ENCODE results near the gene RPL38.

The RPL38 gene

DNA sequence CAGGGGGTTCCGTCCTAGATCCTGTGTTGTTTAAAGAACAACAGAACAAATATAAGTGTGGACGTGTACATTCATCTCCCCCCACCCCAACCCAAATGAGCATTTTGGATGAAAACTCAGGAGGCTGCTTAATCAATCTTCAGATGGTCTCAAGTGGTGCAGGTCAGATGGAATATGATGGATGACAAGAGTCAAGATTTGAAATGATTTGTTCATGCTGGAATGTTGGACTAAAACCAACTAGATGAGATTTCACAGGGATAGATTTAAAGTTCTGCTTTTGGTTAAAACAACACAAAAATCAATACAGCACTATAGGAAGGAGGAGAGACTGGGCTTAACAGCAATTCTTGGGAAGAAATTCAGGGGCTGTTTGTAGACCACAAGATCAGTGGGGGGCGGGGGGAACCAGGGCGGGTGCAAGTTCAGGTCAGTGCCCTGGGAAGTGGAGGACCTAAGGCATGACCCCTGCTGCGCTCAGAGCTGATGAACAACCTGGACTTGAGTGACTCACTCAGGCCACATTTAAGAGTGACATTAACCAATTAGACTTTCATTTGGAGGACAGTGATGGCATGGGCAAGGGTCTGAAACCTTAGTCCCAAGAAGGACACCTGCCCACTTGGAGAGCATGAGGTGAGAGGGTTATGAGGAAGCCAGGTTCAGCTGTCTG, 25.0 kb downstream of the RPL38 start:
- no peak for DNase-seq

DNA sequence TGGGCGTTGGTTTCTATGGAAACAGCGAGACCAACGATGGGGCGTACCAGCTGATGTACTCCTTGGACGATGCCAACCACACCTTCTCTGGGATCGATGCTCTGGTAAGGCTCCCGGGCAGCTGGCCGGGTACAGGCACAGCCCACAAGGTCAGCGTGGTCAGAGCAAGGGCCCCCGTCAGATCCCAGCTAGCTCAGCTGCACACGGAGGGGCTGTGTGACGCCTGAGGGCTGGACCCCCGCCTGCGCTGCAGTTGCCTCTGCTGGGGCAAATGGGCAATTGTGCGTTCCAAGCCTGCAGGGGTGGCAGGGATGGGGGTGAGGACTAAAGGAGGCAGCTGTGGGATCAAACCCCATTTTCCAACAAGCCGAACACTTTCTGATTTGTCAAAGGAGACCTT, 27.4 kb downstream of the RPL38 start:
- DNase-seq, result no peak

DNA sequence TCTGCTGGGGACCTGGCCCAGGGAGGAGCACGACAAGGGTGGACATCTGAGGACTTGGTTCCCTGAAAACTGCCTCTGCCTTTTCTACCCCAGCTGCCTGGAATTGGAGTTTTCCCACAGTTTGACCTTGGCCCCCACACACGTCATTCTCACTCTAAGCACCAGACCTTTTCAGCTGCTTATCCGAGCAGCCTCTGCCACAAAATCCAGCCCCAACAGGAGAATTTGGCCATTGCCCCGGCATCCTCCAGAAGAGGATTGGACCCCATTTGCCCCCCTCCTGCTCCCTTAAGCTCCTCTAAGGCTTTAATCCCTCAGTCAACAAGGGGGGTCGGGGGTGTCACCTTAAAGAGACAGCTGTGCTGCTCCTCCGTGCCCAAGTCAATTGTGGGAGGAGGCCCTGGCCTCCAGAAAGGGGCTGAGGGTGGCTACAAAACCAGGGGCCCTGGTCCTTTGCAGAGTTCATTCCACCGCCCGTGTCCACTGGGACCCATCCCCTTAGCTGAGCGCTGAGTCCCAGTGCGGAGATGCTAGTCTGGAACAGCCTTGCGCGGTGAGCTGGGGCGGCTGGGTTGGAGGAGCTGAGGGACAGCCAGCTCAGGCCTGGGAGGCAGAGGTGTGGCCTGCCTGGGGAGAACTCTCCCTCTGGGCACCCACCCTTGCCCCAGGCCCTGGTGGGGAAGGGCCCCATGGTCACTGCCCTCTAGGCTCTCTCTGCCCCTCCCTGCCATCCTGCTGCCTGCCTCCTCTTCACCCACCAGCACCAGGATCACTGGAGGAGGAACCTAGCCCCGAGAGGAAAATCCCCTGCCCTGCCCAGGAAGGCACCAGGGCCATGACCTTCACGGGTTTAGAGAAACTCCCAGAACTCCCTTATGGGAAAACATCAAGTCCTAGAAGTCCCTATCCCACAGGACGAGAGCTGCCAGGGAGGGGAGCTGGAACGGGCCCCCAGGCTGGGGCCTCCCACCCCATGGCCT, 28.7 kb downstream of the RPL38 start:
- DNase-seq, result no peak

DNA sequence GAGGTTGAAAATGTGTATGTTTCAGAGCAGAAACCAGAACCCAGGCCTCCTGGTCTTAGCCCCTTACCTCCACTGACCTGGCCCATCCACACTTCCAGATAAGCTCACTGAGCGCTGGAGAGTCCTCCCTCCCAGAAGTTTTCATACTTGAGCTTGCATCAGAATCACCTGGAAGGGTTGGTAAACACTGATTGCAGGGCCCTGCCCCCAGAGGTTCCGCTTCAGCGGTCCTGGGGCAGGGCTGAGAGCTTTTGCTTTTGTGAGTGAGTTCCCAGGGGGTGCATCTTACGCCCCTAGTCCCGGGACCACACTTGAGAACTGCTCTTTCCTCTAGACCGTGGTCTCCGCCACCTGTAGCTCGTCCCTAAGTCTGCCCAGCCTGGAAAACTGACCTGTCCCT, 30.5 kb downstream of the RPL38 start:
- no peak for DNase-seq

DNA sequence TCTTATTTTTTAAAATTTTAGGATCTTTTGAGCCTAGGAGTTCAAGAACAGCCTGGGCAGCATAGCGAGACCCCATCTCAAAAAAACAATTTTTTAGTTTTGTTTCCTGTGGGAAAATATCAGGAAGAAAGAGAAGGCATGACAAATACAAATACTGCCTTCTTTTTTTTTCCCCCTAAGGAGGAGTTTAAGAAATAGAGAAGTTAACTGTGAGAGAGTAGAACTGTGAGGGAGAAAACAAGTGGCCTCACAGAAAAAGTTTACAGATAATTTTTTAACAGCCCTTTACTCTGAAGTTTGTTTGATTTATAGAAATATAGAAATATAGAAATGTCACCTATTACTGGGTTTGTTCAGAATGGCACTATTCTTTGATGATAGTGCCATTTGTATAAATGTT, 31.0 kb downstream of the RPL38 start:
- no peak for DNase-seq

DNA sequence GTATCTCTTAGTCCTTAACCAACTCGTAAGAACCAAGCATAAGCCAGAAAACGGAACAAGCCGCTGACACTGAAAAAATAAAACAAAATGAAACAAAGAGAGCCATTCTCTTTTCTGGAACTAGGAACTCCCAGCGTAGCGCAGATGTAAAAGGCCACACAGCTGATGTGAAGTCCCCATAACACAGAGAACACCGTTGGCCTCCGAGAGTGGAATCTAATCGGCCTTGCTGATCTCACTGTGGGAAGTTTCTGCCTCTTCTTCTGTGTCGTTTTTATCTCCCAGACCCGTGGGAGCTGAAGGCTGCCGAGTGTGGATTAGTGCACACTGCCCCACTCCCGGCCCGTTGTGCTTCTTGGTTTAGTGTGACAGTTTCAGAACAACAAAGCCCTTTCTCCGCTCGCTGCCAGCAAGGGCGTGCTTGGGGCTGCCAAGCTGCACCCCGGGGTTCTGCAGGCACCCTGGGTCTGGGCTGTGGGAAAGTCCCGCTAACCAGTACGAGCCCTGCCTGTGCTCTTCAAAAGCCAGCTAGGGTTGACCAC, 31.6 kb downstream of the RPL38 start:
- no peak for DNase-seq

DNA sequence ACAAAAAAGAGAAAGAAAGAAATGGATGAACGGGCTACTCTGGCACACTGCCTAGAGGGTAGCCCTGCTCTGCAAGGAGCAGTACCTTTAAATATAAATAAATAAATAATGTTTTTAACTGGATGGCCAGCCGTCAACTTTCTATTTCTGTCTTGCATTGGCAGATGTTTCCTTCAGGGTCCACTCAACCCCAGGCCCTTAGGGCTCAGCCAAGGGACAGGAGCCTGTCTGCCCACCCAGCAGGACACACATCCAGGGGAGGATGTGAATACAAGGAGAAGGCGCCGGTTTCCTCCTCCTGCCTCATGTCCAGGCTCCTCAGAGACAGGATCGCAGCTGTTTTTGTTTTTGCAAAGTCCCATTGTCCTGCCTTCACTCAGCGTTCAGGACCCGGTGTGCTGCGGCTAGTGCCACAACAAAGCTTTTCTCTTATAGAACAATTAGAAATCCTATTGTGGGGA, 32.5 kb downstream of the RPL38 start:
- no peak for DNase-seq

DNA sequence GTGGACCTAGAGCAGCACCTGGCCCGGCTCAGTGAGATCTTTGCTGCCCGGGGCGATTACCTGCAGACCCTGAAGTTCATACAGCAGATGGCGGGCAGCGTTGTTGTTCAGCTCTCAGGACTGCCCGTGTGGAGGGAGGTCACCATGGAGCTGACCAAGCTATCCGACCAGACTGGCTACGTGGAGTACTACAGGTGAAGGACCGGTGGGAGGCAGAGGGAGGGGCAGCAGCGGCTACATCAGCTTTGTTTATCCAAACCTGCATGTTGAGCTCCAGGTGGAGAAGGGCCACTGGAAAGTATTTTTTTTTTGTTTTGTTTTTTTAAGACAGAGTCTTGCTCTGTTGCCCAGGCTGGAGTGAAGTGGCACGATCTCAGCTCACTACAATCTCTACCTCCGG, 33.8 kb downstream of the RPL38 start:
- no peak for DNase-seq

DNA sequence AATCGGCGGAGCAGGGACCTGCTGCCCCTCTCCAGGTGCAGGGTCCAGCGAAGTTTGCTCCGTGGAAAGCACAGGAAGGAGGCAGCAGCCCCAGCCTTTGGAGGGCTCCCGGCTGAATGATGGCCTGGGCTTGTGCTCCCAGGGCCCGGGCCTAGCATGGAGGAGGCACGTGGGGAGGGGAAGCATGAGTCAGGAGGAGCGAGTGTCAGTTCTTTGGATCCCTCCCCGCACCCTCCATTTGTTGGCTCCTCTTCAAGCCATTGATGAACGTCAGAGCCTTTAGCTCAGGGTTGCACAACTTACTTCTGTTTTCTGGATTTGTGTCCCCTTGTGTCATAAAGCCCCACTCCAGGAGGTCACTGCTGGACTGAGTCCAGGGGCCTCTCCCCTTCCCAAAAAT, 35.7 kb downstream of the RPL38 start:
- DNase-seq, result no peak

DNA sequence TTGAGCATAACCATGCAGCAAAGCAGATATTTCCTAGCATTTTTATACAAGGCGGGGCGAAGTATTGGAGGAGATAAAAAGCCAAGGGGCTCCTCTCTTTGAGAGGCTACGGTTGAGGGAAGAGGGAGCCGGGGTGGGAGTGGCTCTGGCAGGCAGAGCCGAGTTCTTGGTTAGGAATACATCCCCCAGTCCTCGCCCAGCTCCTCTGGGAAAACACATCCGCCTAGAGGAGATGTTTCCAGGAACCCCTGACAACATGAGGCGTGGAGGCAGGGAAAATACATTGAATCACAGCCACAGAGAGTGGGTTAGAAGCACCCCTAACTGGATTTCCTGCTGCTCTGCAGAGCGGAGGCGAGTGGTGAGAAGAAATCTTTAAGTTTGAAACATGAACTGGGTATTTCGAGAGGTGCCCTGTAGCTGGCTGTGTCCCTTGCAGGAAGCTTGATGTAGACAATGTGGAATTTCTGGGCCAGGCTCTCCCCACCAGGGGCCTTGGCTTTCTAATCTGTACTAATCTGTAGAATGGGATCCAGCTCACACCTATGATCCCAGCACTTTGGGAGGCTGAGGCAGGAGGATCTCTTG, 37.2 kb downstream of the RPL38 start:
- no peak for DNase-seq

DNA sequence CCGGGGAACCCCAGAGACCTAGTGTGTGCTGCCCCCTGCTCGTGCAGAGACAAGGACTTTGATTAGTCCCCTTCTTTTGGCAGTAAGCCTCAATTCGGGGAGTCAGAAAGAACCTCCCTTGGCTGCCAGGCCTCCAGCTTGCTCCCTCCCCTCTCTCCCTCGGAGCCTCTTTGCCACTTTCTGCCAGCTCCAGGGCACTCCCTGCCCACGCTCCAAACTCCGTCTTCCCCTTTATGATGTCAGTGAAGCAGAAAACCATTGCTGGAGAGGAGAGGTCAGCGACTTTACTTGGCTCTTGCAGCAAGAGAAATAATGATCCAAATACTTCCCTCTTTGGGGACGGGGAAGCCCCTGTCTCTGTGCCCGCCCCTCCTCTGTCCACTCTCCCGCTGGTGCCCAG, 38.0 kb downstream of the RPL38 start:
- no peak for DNase-seq

DNA sequence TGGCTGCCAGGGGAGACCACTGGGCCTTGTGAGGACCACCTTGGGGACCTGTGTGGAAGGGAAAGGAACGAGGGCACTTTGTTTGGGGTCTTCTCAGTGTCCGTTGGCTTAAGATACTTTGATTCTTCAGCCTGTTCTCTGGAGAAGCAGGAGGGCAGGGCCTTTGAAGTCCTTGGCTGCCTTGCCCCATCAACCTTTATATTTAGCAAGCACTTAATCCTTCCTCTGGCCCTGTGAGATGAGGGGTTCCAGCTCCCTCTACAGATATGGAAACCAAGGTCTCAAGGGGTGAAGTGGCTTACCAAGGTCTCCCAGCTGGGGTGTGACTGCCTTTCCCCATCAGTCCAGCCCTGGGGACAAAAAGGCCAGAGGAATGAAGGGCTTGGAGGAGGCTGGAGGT, 38.4 kb downstream of the RPL38 start:
- DNase-seq, result no peak

DNA sequence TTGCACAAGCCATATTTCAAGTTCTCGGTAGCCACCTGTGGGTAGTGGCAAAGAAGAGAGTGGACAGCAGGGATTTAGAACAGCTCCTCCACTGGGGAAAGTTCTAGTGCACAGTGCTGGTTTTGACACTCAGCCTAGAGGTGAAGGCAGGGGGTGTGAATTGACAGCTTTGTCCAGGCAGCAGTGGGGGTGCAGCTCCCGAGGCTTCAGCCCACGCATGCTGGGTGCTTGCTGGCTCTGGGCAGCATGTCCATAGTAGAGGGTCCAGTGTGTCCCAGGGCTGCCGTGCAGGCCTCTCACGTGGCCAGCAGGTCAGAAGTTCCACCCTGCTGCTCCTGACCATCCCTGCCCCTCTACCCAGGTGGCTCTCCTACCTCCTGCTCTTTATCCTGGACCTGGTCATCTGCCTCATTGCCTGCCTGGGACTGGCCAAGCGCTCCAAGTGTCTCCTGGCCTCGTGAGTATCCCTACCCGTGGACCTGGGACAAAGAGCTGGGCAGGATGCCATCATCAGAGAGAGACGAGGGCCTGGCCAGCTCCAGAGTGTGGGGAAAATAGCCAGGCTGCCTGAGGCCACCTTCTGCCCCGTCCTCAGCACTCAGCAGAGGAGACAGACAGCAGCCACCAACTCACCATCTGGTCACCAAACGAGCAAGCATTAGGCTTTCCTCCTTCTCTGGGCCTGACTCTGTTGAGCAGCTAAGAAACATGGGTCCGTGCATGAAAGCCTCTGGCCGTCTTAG, 39.7 kb downstream of the RPL38 start:
- DNase-seq, result no peak

DNA sequence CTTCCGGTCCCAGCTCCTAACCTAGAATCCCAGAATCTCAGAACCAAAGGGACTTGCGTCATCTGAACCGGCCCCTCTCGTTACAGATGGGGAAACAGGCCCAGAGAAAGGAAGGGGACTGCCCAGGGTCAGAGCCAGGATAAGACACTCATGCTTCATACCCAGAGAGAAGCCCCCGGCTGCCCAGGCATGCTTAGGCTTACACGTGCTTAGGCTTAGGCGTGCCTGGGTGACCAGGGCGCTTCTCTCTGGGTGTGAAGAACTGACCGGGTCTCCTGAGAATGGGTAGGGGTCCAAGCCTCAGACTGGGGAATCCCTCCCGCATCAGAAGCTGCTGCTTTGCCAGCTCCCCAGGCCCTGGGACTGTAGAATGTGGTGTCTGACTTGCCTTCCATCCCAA, 40.6 kb downstream of the RPL38 start:
- DNase-seq, result no peak

DNA sequence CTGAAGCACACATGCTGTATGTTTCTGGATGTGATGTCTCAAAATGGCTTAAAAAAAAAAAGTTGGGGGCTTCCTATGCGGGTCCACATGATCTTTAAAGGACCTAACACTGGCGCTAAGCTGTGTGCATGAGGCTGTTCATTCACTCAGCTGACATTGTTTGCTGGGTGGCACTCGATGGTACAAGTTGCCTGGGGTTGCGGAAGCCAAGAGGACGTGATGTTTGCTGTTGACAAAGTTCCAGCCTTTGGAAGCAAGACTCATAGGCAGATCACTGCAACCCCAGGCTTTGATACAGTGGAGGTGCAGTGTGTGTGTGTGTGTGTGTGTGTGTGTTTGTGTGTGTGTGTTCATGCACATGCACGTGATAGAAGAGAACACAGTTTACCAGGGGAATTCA, 41.1 kb downstream of the RPL38 start:
- DNase-seq, result no peak

DNA sequence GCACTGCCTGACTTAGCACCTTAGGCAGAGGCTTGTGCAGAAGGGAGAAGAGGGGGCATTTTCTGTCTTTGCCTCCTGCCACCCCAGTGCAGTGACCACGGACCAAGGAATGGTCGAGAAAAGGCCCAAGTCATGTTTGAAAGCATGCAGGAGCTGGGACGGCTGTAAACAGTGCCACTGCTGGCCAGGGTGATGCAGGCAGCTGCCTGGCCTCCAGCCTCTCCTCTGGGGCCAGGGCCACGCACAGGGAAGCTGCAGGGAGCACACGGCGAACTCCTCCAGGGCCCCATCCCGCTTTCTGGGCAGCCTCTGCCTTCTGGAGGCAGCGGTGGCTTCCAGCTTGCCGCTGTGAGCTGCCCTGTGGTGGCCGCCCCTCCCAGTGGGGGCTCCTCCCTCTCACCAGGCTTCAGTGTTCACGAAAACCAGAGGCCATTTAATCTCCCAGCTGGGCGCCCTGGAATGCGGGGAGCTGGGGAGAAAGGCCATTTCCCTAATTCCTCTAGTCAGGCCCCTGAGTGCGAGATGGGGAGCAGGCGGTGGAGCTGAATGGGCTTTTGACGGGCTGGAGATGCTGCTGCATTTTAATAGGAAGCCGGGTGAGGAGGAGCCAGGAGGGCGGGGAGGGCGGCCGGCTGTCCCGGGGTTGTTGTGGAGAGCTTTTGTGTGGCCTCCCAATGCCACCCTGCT, 41.8 kb downstream of the RPL38 start:
- DNase-seq, result no peak

DNA sequence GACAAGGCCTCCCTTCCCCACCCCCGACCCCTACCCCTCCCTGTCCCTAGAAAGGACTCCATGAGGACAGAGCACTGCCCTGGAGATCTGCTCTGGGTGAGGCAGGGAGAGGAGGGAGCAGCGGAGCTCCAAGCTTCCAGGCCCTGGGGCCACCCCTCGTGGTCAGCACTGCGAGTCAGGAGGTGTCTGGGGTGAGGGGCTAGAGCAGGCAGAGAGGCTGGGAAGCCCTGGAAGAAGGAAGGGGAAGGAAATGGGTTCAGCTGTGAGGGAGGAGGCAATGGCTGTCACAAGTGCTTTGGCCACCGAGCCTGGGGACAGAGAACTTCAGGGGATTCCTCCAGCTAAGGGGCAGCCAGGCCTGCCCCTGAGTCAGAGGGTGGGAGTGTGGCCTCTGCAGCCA, 42.4 kb downstream of the RPL38 start:
- DNase-seq, result no peak

DNA sequence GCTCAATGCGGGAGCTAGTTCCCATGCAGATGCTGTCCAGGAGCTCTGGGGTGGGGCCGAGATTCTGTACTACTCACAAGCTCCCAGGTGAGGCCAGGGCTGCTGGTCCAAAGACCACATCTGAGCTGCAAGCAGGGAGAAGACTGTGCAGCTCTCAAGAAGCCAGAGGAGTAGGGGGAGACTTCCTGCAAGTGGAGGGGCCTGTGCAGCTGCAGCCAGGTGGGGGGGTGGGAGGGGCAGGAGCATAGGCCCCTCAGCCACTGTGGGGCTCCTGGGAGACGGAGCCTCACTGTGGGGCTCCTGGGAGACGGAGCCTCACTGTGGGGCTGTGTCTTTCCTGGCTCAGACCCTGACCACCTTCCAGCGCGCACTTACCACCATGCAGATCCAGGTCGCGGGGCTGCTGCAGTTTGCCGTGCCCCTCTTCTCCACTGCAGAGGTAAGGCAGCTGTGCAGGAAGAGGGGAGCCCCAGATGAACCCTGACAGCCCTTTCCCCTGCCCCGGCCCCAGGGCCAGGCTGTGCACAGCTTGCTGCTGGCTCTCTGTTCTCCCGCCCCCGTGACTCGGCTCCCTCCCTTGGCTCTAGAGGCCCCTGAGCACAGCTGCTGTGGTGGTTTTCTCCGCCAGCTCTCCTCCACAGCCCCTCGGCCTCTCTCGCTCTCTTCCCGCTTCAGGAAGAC, 46.3 kb downstream of the RPL38 start:
- no peak for DNase-seq

DNA sequence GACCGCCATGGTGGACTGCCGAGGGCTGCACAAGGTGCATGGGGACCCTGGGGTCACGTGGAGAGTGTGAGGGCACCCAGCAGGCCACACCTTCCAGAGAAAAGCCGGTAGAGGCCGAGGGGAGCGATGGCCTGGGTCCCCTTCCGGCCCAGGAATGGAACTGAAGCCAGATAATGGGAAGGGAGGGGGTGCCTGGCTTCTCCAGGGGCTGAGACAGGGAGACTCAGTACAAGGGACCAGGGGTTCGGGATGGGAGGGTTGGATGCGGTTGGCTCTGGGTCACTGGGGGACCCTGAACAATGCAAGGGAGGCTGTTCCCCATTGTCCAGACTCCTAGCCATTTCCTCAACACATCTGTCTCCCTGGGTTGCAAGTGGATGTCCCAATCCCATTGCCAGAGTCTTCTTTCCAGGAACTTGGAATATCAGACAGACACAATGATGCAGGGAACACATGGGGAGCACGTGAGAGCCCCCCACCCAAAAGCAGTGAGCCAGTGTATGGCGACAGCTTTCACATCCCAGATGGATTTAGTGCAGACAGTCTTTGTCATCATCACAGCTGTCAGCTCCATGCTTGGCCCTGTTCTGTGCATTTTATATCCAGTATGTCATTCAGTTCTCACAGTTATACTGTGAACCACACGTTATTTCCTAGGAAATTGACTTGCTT, 47.0 kb downstream of the RPL38 start:
- DNase-seq, result no peak

DNA sequence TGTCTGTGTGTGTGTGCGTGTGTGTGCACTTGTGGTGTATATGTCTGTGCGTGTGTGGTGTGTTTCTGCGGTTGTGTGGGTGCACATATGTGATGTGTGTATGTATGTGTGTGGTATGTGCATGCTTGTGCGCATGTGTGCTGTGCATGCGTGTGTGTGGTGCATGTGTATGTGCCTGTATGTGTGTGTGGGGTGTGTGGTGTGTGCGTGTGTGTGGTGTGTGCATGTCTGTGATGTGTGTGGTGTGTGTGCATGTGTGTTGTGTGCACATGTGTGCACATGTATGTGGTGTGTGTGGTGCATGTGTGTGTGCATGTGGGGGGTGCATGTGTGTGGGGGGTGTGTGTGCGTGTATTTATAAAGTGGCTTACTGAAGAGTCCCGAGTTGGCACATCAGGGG, 47.6 kb downstream of the RPL38 start:
- no peak for DNase-seq

DNA sequence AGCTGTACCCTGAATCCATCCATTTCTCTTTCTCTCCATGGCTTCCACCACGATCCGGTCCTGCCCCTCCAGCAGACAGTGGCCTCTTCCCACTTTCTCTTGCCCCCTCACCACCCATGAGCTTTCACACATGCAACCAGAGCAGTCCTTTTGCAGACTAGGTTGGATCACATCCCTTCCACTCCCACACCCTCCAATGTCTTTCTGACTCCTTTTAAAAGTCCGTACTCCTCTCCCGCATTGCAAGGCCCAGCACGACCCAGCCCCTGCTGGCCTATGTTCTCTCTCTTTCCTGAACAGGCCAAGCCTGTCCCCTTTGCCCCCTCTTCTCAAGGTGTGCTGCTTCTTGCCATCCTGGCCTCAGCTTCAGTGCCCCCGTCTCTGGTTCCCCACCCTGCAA, 48.1 kb downstream of the RPL38 start:
- DNase-seq, result no peak
